Ishikawa (cell line): ENCODE measurements around the gene CTNND2.

ENCODE experiments used
- EP300 ChIP-seq: IDR thresholded peaks from 2 replicates; pipeline ENCODE4 v1.6.1; 2012; ENCODE audit warnings: borderline replicate concordance
- NFIC ChIP-seq: IDR thresholded peaks from 2 replicates; pipeline ENCODE4 v1.6.1; 2012
- TEAD4 ChIP-seq: IDR thresholded peaks from 2 replicates; pipeline ENCODE4 v1.6.1; 2012
- ZBTB7A ChIP-seq: IDR thresholded peaks from 2 replicates; pipeline ENCODE4 v1.6.1; 2012; ENCODE audit warnings: low read depth
- TF ChIP-seq, protein P1 (sequence below): IDR thresholded peaks from 2 replicates; pipeline ENCODE4 v1.6.1; 2012; ENCODE audit warnings: low read depth, mild to moderate bottlenecking

DNA sequence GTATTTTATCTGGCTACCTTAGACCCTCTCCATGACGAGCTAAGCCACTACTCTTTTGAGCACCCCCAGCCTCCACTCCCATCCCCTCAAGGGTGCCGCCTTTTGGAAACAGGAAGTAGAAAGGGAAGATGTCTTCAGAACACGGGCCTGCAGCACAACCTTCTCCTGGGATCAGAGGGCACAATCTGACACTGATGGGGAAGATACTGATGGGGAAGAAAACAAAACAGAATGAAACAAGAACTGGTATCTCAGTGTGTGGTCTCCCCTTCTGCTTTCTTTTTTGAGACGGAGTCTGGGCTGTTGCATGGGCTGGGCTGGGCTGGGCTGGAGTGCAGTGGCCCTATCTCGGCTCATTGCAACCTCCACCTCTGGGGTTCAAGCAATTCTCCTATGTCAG is 603.5 kb downstream of the CTNND2 start:
- TF ChIP-seq ZBTB7A (no peak), NFIC (no peak), TEAD4 (no peak), EP300 (no peak)
- TF ChIP-seq, protein P1, sequence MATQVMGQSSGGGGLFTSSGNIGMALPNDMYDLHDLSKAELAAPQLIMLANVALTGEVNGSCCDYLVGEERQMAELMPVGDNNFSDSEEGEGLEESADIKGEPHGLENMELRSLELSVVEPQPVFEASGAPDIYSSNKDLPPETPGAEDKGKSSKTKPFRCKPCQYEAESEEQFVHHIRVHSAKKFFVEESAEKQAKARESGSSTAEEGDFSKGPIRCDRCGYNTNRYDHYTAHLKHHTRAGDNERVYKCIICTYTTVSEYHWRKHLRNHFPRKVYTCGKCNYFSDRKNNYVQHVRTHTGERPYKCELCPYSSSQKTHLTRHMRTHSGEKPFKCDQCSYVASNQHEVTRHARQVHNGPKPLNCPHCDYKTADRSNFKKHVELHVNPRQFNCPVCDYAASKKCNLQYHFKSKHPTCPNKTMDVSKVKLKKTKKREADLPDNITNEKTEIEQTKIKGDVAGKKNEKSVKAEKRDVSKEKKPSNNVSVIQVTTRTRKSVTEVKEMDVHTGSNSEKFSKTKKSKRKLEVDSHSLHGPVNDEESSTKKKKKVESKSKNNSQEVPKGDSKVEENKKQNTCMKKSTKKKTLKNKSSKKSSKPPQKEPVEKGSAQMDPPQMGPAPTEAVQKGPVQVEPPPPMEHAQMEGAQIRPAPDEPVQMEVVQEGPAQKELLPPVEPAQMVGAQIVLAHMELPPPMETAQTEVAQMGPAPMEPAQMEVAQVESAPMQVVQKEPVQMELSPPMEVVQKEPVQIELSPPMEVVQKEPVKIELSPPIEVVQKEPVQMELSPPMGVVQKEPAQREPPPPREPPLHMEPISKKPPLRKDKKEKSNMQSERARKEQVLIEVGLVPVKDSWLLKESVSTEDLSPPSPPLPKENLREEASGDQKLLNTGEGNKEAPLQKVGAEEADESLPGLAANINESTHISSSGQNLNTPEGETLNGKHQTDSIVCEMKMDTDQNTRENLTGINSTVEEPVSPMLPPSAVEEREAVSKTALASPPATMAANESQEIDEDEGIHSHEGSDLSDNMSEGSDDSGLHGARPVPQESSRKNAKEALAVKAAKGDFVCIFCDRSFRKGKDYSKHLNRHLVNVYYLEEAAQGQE, result no peak
